Activated T-helper 1 cell treated with anti-CD3 and anti-CD28 coated beads, Interleukin-2, amount 50 U/mL, for 16 hours (primary cell): ENCODE results near the gene RAD21L1.
A peak's percentile ranks its signal among the peaks of the same experiment; 100 is the strongest.
"Not testable (repeated sequence)": the region's sequence is repeated elsewhere in the genome, so short reads cannot be mapped to it uniquely, and the experiment has no call there.

Source experiments
- DNase-seq, 2 donors: peaks; one replicate each; pipeline ENCODE4 v3.0.0-alpha.2; 2020; ENCODE audit warnings: low read depth in 1 of 2, low spot score in 1 of 2

Gene RAD21L1

GRCh38 chr20:1224205-1224890 lies 1.5 kb upstream of the RAD21L1 start:
- DNase-seq = no peak

DNA sequence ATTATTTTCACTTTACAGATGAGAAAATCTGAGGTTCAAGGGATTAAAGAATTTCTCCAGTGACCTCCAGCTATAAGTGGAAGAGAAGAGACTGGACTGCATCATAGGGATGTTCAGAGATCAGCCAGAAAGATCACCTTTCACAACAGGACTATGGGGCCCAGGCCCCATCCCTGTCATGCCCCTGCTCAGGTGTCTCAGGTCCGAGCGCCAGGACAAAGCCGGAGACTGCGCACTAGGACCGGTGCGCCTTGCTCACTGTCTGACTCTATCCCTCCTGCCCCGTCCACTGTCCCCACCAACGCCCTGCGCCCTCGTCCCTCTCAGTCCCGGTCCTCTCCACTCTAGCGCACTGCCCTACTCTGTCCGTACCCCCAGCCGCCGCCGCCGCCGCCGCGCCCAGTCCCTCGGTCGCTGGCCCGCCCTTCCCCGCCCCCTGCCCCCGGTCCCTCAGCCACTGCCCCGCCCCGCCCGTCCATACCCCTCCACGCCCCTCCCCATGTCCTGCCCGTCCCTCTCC lies 521 bp upstream of the RAD21L1 start:
- DNase-seq = no peak

- no peak for DNase-seq
Measured at GRCh38 chr20:1229541-1229940, 3.7 kb downstream of the RAD21L1 start.

GRCh38 chr20:1232286-1233111 lies 6.7 kb downstream of the RAD21L1 start:
- no peak for DNase-seq

DNA sequence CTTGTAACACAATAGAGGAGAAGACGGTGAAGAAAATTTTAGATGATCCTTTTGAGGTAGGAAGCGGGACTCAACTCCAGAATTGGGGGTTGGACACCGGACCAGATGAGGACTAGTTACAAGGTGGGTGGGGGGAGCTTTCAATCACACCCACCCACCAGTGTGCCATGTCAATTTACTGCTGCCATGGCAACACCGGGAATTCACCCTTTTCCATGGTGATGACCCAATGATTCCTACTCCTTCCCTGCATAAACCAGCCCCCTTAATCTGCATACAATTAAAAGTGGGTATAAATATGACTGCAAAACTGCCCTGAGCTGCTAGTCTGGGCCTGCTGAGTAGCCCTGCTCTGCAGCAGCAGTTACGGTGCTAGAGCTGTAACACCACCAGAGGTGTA lies 14.7 kb downstream of the RAD21L1 start:
- DNase-seq = no peak

- no peak for DNase-seq
Measured at GRCh38 chr20:1241456-1241855, 15.6 kb downstream of the RAD21L1 start.

GRCh38 chr20:1242099-1242498 lies 16.3 kb downstream of the RAD21L1 start:
- no peak for DNase-seq

DNA sequence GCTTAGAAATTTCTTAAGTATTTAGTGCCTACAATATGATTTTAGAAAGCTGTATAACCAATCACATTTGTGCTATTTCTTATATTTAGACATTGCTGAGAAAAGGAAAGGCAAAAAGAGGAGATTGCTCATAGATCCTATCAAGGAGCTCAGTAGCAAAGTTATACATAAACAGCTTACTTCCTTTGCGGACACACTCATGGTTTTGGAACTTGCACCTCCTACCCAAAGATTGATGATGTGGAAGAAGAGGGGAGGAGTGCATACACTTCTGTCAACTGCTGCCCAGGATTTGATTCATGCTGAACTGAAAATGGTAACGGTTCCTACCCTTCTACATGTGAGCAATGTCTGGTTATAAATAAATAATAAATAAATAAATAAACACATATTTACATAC lies 16.7 kb downstream of the RAD21L1 start:
- no peak for DNase-seq

DNA sequence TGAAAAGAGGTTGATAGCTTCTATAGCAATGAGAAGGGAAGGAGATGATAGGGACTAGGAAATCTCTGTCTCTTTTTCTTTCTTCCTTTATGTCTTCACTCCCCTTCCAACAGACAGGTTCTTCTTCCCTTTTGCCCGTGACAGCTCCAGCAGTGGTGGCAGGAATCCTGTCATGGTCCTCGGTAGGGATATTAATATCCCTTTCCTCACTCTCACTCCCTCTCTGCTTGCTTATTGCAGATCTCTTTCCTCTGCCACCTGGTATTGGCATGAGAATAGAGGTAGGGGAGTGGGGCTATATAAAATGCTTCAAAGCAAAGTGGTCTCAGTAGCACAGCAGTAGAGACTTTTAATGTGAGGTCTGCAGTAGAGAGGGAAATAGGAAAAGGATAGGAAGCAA lies 19.7 kb downstream of the RAD21L1 start:
- DNase-seq = no peak

- DNase-seq = no peak
Measured at GRCh38 chr20:1247689-1248088, 21.8 kb downstream of the RAD21L1 start.

- DNase-seq = not testable (repeated sequence)
Measured at GRCh38 chr20:1250282-1250681, 24.4 kb downstream of the RAD21L1 start.

DNA sequence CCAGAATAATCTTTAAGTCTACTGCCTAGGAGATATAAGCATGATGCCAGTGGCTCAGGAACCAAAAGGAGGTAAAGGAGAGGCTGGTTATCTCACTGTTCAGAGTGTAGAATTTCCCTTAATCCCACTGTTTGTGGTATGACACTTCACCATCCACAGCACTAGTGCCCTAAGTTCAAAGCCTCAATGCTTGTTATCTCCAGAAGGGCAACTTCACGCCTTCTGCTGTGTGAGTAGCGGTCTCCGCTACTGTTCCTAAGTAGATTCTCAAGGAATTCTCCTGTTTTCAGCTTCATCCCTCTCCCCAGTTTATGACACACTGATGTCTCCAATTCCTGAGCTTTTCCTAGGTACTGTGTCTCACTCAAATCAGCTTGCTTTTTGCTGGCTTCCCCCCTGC lies 26.6 kb downstream of the RAD21L1 start:
- no peak for DNase-seq

DNA sequence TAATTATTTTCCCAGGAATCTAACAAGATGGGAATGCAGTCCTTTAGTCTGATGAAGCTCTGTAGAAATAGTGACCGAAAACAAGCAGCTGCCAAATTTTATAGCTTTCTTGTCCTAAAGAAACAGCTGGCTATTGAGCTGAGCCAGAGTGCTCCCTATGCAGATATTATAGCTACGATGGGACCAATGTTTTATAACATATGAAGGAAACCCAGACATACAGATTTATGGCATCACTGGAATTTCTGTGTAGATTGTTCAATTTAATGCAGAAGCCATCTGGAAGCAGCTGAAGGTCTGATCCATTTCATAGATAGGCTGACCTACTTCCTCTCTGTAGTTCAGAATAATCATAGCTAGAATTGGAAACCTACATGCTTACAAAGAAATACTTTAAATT lies 28.4 kb downstream of the RAD21L1 start:
- DNase-seq = no peak

DNA sequence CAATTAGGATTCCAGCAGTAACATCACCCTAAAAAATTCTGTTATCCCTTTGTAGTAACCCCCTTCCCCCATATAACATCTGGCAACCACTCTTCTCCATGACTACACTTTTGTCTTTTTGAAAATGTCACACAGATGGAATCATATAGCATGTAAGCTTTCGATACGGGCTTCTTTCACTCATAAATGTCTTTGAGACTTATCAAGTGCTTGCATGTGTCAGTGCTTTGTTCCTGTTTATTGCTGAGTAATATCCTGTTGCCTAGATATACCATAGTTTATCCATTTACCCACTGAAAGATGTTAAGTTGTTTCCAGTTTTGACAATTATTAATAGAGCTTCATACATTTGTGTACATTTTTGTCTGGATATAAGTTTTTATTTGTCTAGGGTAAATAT lies 29.8 kb downstream of the RAD21L1 start:
- DNase-seq = no peak

- no peak for DNase-seq
Measured at GRCh38 chr20:1263853-1264252, 38.0 kb downstream of the RAD21L1 start.

DNA sequence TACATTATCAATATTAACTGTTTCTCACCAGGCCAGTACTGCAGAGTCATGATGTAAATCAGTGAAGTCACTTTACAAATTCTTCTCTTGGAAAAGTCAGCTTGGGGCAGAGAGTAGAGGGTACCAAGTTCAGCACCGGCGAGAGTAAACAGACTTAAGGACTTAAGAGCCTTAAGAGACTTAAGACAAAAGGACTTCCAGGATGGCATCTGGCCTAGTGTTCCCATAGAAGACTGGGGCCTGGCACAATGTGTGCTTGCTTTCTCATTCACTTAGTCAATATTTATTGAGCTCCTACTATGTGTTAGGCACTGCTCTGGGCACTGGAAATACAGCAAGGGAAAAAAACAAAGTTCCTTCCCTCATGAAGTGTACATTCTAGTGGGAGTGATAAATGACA lies 38.9 kb downstream of the RAD21L1 start:
- DNase-seq = no peak

DNA sequence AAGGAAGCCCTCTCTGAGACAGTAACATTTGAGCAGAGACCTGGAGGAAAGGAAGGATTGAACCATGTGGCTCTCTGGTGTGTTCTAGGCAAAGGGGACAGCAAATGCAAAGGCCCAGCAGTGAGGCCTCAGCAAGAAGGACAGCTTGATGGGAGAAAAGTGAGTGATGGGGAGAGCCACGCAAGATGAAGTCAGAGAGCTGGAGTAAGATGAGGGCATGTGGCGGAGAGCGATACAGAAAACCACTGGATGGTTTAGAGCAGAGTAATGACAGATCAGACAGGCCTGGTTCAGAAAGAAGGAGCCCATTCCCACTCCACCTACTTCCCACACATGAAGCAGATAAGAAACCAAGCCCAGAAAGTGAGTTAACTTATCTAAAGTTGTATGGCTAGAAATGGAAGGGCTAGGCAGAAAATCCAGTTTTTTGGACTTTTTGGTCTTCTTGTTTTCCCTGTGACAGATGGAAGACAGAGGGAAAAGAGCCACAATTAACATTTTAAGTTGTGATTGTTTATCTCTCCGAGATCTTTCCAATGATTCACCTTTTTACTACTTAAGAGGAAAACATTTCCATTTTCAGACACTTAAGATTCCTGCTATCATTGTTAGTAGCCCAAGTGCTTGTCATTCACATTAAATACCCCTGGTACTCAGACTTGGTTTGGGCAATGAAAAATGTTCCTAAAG lies 39.5 kb downstream of the RAD21L1 start:
- DNase-seq = no peak

- DNase-seq = no peak
Measured at GRCh38 chr20:1265916-1266166, 40.0 kb downstream of the RAD21L1 start.

DNA sequence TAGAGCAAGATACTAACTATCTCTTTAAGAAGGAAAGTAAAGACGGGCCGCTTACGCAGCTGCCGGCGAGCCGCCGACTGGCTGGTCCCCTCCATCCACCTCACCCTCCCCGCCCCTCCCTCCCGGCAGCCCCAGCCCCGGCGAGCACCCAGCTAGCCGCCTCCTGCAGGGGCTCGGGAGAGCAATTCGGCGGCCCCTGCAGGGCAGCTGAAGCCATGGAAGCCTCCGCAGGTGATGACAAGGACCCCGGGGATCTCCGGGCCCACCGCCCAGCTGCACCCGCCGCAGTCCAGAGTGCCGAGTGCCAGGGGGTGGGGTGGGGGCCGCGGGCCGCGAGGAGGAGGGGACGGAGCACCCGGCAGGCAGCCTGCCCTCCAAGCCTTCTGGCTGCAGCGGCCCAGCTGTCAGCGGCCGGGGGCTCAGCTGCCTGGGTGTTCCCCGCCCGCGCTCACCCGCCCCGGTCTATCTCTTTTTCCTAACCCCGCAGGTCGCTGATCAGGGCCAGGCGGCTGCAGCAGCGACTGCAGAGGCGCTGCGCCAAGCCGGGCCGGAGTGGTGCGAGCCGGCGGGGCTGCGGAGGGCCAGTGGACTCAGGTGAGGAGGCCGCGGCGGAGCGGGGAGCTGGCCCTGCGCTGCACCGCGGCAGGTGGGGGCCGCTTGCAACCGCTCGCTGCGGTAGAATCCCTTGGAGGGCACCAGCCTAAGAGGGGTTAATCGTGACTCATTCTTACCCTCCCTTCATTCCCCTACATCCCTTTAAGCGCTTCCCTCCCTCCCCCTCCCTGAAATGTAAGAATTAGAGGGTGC lies 40.5 kb downstream of the RAD21L1 start, which contains the start of gene SNPH:
SNPH (plus strand) TSS at position 128 of the 807 bp plus-strand sequence. CDS start 29,946 bp downstream, outside the sequence.
- peak; percentile 53 to 60 for DNase-seq

DNA sequence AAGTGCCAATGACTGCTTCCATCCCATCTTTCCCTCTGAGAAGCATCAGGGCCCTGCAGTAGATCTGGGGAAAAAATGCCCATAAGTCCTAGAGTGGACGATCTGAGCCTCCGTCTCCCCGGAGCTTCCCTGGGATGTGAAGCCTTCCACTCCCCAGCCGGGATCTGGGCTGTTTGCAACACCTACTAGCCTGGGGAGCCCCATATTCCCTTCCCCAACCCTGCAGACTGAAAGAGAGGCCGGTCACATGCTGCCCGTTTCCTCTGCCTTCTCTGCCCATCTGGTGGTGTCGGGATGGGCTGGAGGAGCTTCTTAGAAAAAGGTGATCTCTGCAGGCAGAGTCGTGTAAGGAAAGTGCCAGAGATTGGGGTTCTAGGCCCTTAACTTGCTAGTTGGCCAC lies 41.3 kb downstream of the RAD21L1 start:
- DNase-seq = no peak

- no peak for DNase-seq
Measured at GRCh38 chr20:1267809-1268374, 42.0 kb downstream of the RAD21L1 start.
